GM12865 (cell line): ENCODE data around the gene PCNX1.
"Not testable (repeated sequence)": the region's sequence is repeated elsewhere in the genome, so short reads cannot be mapped to it uniquely, and the experiment has no call there.

Experiments
- DNase-seq: peaks from one replicate; pipeline ENCODE4 v3.0.0; 2010; ENCODE audit warnings: low read depth
- H3K4me3 ChIP-seq: 2 replicates; pipeline ENCODE4 v1.5.1; 2011; ENCODE audit warnings: mild to moderate bottlenecking, low read depth, low read length, control low read depth
- TF ChIP-seq, protein P1 (sequence below): IDR thresholded peaks from 2 replicates; pipeline ENCODE4 v1.5.1; 2011; ENCODE audit warnings: low read length, control low read depth, low read depth, inconsistent platforms; ENCODE audit not compliant: insufficient read depth; ENCODE audit errors: missing control alignments

The PCNX1 gene

DNA sequence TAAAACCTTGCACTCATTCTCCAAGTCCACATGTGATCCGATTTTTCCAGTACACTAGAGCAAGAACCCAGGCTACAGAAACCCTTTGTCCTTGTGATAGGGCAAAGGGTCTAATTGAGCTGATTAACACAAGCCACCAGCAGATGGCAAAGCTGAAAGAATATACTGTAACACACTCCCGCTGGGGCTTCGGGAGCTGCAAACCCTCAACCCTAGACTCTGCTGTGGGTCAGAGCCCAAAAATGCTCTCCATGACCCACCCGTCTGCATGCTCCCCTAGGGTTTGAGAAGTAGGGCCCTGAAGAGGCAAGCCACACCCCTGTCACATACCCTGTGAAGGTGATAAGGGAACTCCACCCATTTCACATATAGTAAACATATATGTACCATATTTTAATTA lies 33.6 kb upstream of the PCNX1 start:
- H3K4me3 ChIP-seq, result no peak overlapping the region
- DNase-seq, result peak; percentile 54
- TF ChIP-seq, protein P1, sequence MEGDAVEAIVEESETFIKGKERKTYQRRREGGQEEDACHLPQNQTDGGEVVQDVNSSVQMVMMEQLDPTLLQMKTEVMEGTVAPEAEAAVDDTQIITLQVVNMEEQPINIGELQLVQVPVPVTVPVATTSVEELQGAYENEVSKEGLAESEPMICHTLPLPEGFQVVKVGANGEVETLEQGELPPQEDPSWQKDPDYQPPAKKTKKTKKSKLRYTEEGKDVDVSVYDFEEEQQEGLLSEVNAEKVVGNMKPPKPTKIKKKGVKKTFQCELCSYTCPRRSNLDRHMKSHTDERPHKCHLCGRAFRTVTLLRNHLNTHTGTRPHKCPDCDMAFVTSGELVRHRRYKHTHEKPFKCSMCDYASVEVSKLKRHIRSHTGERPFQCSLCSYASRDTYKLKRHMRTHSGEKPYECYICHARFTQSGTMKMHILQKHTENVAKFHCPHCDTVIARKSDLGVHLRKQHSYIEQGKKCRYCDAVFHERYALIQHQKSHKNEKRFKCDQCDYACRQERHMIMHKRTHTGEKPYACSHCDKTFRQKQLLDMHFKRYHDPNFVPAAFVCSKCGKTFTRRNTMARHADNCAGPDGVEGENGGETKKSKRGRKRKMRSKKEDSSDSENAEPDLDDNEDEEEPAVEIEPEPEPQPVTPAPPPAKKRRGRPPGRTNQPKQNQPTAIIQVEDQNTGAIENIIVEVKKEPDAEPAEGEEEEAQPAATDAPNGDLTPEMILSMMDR, result no peak

DNA sequence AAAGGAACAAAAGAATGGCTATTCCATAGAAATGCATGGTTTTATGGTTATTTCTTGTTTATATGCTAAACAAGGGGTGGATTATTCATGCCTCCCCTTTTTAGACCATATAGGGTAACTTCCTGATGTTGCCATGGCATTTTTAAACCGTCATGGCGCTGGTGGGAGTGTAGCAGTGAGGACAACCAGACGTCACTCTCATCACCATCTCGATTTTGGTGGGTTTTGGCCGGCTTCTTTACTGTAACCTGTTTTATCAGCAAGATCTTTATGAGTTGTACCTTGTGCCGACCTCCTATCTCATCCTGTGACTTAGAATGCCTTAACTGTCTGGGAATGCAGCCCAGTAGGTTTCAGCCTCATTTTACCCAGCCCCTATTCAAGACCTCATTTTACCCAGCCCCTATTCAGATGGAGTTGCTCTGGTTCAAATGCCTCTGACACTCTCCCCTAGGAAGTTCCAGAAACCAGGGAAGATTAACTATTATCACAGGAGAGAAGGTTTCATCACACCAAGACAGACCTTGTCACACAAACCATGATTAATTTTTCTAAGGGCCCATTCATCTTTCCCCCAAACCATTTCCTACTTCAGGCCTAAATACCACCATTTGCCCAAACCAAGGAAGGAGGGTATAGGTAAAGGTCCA lies 31.3 kb upstream of the PCNX1 start:
- H3K4me3 ChIP-seq, DNase-seq: not testable (repeated sequence)

DNA sequence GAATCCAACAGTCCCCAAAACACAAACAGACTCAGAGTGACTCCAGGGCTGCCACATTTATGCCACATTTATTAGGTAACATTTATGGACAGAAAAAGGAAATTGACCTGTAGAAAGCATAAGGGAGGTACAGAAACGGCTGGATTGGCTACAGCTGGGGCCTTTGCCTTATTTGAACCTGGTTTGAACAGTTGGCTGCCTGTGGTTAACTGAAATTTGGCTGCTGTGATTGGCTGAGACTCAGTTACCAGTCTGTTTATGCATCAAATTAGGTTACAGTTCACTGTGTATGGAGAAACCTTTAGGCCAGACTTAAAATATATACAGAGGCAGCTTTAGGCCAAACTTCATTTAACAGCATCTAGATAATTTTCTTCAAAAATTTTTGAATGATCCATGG lies 27.8 kb upstream of the PCNX1 start:
- TF ChIP-seq, protein P1, result no peak
- H3K4me3 ChIP-seq, result no peak overlapping the region
- DNase-seq, result no peak

DNA sequence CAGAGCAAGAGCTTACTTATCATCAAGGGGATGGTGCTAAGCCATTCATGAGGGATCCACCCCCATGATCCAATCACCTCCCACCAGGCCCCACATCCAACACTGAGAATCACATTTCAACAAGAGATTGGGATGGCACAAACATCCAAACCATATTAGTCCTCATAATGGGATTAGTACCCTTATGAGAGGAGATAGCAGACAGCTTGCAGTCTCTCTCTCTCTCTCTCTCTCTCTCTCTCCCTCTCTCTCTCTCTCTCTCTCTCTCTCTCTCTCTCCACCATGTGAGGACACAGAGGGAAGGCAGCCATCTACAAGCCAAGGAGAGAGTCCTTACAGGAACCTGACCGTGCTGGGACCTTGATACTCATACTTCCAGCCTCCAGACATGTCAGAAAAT lies 26.4 kb upstream of the PCNX1 start:
- not testable (repeated sequence) for H3K4me3 ChIP-seq, DNase-seq

DNA sequence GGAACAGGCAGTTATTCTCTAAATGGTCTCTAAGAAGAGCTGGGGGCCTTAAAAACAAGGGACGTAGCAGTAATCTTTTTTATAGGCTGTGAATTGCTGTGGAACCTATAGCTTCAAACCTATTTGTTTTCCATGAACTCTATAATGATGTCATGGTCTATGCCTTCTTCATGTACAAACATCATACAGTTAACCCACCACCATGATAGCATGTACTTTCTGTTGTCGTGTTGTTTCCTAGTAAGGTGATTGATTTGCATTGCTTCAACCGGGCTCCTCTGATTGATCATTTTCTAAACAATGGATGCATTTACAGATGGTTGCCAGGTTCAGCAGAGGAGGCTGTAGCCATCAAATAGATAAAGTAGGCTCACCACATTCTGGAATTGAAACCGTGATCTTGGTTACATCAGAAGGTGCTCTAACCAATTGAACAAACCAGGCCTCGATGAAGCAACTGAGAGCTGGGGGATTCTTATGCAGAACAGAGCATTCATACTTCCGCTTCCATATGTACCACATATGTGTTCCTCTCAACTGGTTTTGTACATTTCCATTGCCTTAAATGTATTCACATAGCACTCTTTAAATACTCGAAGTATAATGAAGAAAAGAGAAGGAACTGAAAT lies 25.6 kb upstream of the PCNX1 start:
- DNase-seq, result peak; percentile 82
- H3K4me3 ChIP-seq, result no peak overlapping the region
- TF ChIP-seq, protein P1, result no peak

DNA sequence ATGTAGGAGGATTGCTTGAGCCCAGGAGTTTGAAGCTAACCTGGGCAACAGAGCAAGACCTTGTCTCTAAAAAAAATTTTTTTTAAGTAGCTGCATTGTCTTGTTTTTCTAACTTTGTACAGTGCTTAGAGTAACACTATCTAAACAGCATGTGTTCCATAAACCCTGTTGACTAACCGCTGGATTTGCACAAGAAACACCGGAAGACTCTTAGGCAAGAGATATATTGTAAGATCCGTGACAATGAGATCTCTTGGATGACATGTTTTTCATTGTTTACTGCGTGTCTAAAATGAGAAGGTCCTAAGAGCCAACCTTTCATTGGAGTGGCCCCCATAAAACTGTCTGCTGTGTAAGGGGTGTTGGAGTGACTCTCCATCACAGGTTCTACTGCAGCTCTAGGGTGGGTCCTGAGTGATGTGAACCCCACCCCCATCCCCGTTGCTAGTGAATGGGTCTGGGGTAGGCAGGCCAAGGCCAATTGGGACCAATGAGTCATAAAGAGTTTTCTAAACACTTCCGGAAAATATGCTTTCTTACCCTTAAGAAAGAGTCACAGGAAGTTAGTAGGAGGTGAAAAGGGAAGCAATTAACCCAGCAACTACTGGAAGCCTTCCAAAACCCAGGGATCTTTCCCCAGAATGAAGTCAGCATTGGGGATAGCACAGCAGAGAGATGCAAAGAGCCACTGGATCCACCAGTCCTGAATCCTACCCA lies 24.3 kb upstream of the PCNX1 start:
- DNase-seq, result no peak
- H3K4me3 ChIP-seq, result no peak overlapping the region
- TF ChIP-seq, protein P1, result no peak

DNA sequence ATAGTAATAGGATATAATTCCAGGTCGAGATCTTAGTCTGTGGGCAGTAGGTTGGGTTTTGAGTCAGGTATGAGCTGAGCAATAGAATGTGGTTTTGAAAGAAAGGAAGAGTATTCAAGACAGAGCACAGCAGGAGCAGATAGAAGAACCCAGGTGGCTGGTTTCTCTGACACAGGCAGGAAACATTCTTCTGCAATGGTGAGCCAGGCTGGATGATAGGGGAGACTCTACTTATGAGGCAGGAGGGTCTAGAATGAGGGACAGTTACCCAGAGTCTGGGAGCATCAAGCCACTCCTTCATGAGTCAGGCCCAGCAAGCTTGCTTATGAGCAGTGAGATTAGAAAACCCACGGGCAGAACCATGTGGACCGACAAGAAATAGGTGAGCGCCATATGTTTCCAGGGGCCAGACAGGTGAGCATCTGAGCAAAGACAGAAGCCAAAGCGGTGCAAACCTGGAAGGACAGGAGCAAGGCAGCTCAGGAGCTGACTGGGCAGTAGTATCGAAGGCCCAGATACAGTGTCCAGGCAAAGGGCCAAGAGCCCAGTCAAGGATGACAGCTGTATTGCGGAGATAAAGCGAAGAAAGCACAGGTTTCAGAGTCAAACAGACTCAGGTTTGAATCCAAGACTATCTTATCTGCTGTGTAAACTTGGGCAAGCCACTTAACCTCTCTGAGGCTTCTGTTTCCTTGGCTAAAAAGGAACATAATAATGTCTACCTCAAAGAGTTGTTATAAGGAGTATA lies 22.5 kb upstream of the PCNX1 start:
- TF ChIP-seq, protein P1, result no peak
- no peak overlapping the region for H3K4me3 ChIP-seq
- peak; percentile 50 for DNase-seq
